ENCODE data around the gene RAB6B. TPM values are rescaled to one million over a fixed set of nuclear protein-coding genes. Genes with fewer than 3 reads are reported as not detected.
A peak's percentile ranks its signal among the peaks of the same experiment; 100 is the strongest.

RAB6B gene
- 15.6 and 16.8 TPM in 2 replicates for total RNA-seq (2021; fragmentation: NEBNext Ultra II Directional; extraction: Animal tissue kit (Norgen Biotek cat#: 25700))
- polyA plus RNA-seq (2011; rRNA removed) = 7.9 and 11.2 TPM in 2 replicates
- polyA plus RNA-seq (2011; cell fraction: cytosol; rRNA removed) = 13.5 TPM
- polyA plus RNA-seq (2011; cell fraction: nucleus; rRNA removed) = 12.7 TPM
- 8.9 to 19.8 TPM (median 16.1 TPM) in 4 replicates for polyA plus RNA-seq (2012, experiment 1 of 2)
- 4.0 TPM for polyA plus RNA-seq (2012, experiment 2 of 2)
- 3.0 TPM for polyA plus RNA-seq (2013, experiment 1 of 2)
- polyA plus RNA-seq (2013, experiment 2 of 2) = 3.0 TPM
- 11.9 and 16.2 TPM in 2 replicates for polyA minus RNA-seq (2011; rRNA and poly(A)+ RNA removed)
- polyA minus RNA-seq (2011; cell fraction: cytosol; rRNA and poly(A)+ RNA removed) = 7.3 TPM
- polyA minus RNA-seq (2011; cell fraction: nucleus; rRNA and poly(A)+ RNA removed) = 5.5 TPM
- long read RNA-seq, experiment 1, full-length matches to known transcripts = 4 of 17 reads
- long read RNA-seq, experiment 1, partial matches to known transcripts = 5 of 17 reads
- long read RNA-seq, experiment 1, other reads (novel, unspliced or antisense) = 8 of 17 reads
- long read RNA-seq, experiment 2, partial matches to known transcripts = 1 of 3 reads
- long read RNA-seq, experiment 2, other reads (novel, unspliced or antisense) = 2 of 3 reads

DNA sequence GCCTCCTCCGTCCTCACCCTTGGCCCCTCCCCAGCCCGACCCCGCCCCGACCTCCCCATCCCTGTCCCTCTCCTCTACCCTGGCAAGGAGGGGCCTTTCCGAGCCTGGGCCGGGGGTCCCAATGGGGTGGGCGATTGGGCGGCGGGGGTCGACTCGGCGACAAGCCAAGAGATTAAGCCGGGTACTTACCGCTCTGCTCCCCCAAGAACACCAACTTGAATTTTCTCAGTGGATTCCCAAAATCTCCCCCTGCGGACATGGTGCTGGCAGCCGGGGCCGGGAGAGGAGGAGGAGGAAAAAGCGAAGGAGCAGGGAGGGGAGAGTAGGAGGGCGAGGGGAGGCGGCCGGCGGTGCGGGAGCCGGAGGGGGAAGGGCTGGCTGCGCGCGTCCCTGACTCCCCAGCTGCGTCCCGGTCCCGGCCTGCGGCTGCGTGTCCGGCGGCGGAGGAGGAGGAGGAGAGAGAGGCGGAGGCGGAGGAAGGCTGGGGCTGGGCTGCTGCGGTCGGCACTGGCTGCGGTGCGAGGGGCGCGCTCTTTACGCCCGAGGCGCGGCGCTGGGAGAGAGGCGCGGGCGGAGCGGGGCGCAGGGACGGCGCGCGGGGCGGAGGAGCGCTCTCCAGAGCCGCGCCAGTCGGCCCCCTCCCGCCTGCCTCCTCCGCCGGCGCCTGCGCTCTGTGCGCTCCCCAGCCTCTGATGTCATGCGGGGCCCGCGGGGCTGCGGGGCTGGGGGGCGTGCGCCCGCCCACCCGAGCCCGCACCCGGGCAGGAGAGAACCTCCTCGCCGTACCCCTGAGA lies at the start of gene RAB6B:
RAB6B (minus strand) TSS at position 675 of the 794 bp plus-strand sequence; CDS start at position 259, 416 bp downstream.
- H3K18ac ChIP-seq (ENCODE audit: extremely low read depth, low read length) = peak within 1 kb of the TSS; percentile 87
- no peak within 1 kb of the TSS for H3K27ac ChIP-seq (ENCODE audit: low read depth, low read length)
- H4K91ac ChIP-seq (replicated peaks; ENCODE audit: insufficient read length, low read length) = peak within 1 kb of the TSS; percentile 66
- H2BK15ac ChIP-seq (ENCODE audit: low read length) = no peak within 1 kb of the TSS; the same call in 1 of the 2 replicates
- 0% methylated on average over 9 of the region's 80 CpGs; no CpG with 5 or more reads in 1 of the 2 experiments for whole genome bisulfite sequencing, 2 experiments (ENCODE audit: extremely low coverage in 1 of 2, insufficient coverage in 1 of 2, insufficient read length in 1 of 2, insufficient replicate concordance in 2 of 2, low coverage in 1 of 2, low lambda C conversion rate in 2 of 2, missing lambda C conversion rate in 1 of 2)
- no peaks in the 10 kb centered on the region for H3K36me3 ChIP-seq (ENCODE audit: control insufficient read depth in 2 of 4, insufficient read depth in 4 of 4, low read length in 3 of 4)
- peak within 1 kb of the TSS; percentile 14 for H3K56ac ChIP-seq (replicated peaks; ENCODE audit: insufficient read length, low read depth, low read length)
- H2AK5ac ChIP-seq (ENCODE audit: low read depth, low read length) = no peak within 1 kb of the TSS
- H3K79me2 ChIP-seq (ENCODE audit: control insufficient read depth in 1 of 2, insufficient read depth in 2 of 2, low read length in 2 of 2) = no peaks in the 10 kb centered on the region
- H2BK20ac ChIP-seq (ENCODE audit: low read length) = no peak within 1 kb of the TSS
- no peak within 1 kb of the TSS for H2BK5ac ChIP-seq (ENCODE audit: low read depth, low read length)
- H2BK120ac ChIP-seq (replicated peaks; ENCODE audit: low read depth, low read length) = no peak within 1 kb of the TSS
- H4K20me1 ChIP-seq (replicated peaks in 1 of 2; ENCODE audit: control insufficient read depth in 1 of 2, insufficient read depth in 2 of 2, low read length in 2 of 2) = no peaks in the 10 kb centered on the region
- H4K8ac ChIP-seq (ENCODE audit: extremely low read depth, insufficient read depth, low read length) = peak within 1 kb of the TSS; percentile 53
- H3K4me3 ChIP-seq (ENCODE audit: extremely low read depth in 1 of 4, insufficient read depth in 2 of 4, low read depth in 3 of 4, low read length in 4 of 4) = peak within 1 kb of the TSS; percentile 71 to 94 (median 79)
- ChIA-PET CTCF (ENCODE audit: partially characterized antibody) (interaction anchor here (1.4 to 3.3 kb wide), 4 partner anchors 29 to 317 kb away, joined by 4 to 14 read pairs (median 6); no protein-coding TSS in a partner anchor), POLR2A (ENCODE audit: partially characterized antibody) (interaction anchor here (1.0 to 2.0 kb wide), 4 partner anchors 16 to 75 kb away, joined by 3 to 4 read pairs (median 3); no protein-coding TSS in a partner anchor)
- H4K5ac ChIP-seq (ENCODE audit: insufficient read length, low read depth, low read length) = peak within 1 kb of the TSS; percentile 19
- H3K79me1 ChIP-seq (ENCODE audit: low read depth, low read length) = peaks cover 3% of the 10 kb centered on the region; the same call in 1 of the 2 replicates
- FAIRE-seq (no peak), DNase-seq (ENCODE audit: low read depth in 1 of 2, low spot score in 2 of 2) (peak in 1 of 2 experiments; percentile 82)
- no peak within 1 kb of the TSS for H3K14ac ChIP-seq (ENCODE audit: insufficient read length)
- H3K23ac ChIP-seq (ENCODE audit: insufficient read length) = no peak within 1 kb of the TSS
- peak within 1 kb of the TSS; percentile 44; the same call in 1 of the 2 replicates for H2BK12ac ChIP-seq (ENCODE audit: low read depth, low read length)
- H3K4me2 ChIP-seq (ENCODE audit: insufficient read depth in 1 of 2, low read depth in 2 of 2, low read length in 2 of 2) = peak within 1 kb of the TSS; percentile 72 to 94
- H3K9ac ChIP-seq (replicated peaks in 1 of 4; ENCODE audit: extremely low read depth in 1 of 4, low read depth in 3 of 4, low read length in 3 of 4) = peak within 1 kb of the TSS in 1 of 4 experiments; percentile 53; a peak in 2 of 7 replicates
- H2AFZ ChIP-seq (ENCODE audit: low read length) = peak within 1 kb of the TSS; percentile 98
- H3K9me3 ChIP-seq (ENCODE audit: insufficient read depth in 2 of 2, low read depth in 1 of 2, low read length in 1 of 2) = no peaks in the 10 kb centered on the region
- H3K27me3 ChIP-seq (replicated peaks in 1 of 4; ENCODE audit: control insufficient read depth in 3 of 4, extremely low read depth in 1 of 4, insufficient read depth in 3 of 4, low read length in 3 of 4) = peaks cover 14 to 45% (median 34%) of the 10 kb centered on the region in 4 experiments
- peaks cover 18% of the 10 kb centered on the region for H3K23me2 ChIP-seq (ENCODE audit: low read depth, low read length)
- peaks cover 0 to 15% (median 9%) of the 10 kb centered on the region in 4 experiments; a peak in 6 of 7 replicates for H3K4me1 ChIP-seq (replicated peaks in 1 of 4; ENCODE audit: control insufficient read depth in 3 of 4, insufficient read depth in 4 of 4, low read length in 3 of 4)
- no peak within 1 kb of the TSS for H3K4ac ChIP-seq (replicated peaks; ENCODE audit: insufficient read length, low read depth, low read length)
- TF ChIP-seq, protein P1, sequence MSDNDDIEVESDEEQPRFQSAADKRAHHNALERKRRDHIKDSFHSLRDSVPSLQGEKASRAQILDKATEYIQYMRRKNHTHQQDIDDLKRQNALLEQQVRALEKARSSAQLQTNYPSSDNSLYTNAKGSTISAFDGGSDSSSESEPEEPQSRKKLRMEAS (IDR thresholded peaks at IDR 0.05) = peak; percentile 36; the same call in 1 of the 2 replicates
- no peak for TF ChIP-seq HDAC6 (IDR thresholded peaks at IDR 0.05; ENCODE audit: low read depth, low read length)
- peak; percentile 81; the same call in 1 of the 2 replicates for TF ChIP-seq EGR1 (IDR thresholded peaks at IDR 0.05; ENCODE audit: borderline replicate concordance, low read depth, low read length)
- no peak for TF ChIP-seq SAP30 (IDR thresholded peaks at IDR 0.05; ENCODE audit: insufficient read depth, insufficient replicate concordance, low read length)
- TF ChIP-seq RAD21 (IDR thresholded peaks at IDR 0.05 in 1 of 2, conservative IDR thresholded peaks at IDR 0.05 in 1 of 2; ENCODE audit: low read depth in 2 of 2, low read length in 2 of 2) = no peak
- peak; percentile 88 for TF ChIP-seq TEAD4 (IDR thresholded peaks at IDR 0.05; ENCODE audit: low read depth, low read length)
- TF ChIP-seq POLR2AphosphoS5 (IDR thresholded peaks at IDR 0.05; ENCODE audit: low read depth, low read length) = no peak

Measured in H1 (cell line).